Activated CD4-positive, alpha-beta memory T cell treated with anti-CD3 and anti-CD28 coated beads, Interleukin-2, amount 10 ng/mL, durations not matched to agents 7 days and 5 days (primary cell): ENCODE measurements around the gene GRIK3. TPM values are rescaled to one million over a fixed set of nuclear protein-coding genes. Genes with fewer than 3 reads are reported as not detected.

Experiments
- CTCF ChIA-PET: fragments of 350-600 bp; sonication (Branson Sonifier 250); formaldehyde crosslinking; loops from one replicate; lab custom pipeline; 2021; ENCODE audit warnings: antibody characterized with exemption, inconsistent platforms; lab: Charles Lee
- POLR2A ChIA-PET: fragments of 350-600 bp; sonication (Branson Sonifier 250); formaldehyde crosslinking; loops from one replicate; lab custom pipeline; 2021; ENCODE audit warnings: antibody characterized with exemption; lab: Charles Lee
- DNase-seq: peaks from one replicate; pipeline ENCODE4 v3.0.0-alpha.2; 2020
- H3K27ac Mint-ChIP-seq: one replicate; pipeline ENCODE4 v1.8.0; 2021; ENCODE audit warnings: mild to moderate bottlenecking, mixed read lengths
- H3K27me3 Mint-ChIP-seq: one replicate; pipeline ENCODE4 v1.8.0; 2021; ENCODE audit warnings: mixed read lengths
- H3K36me3 Mint-ChIP-seq: one replicate; pipeline ENCODE4 v1.8.0; 2021; ENCODE audit warnings: low read depth, mixed read lengths
- H3K4me1 Mint-ChIP-seq: one replicate; pipeline ENCODE4 v1.8.0; 2021; ENCODE audit warnings: mixed read lengths
- H3K4me3 Mint-ChIP-seq: one replicate; pipeline ENCODE4 v1.8.0; 2021; ENCODE audit warnings: mild to moderate bottlenecking, mixed read lengths
- H3K9me3 Mint-ChIP-seq: one replicate; pipeline ENCODE4 v1.8.0; 2021; ENCODE audit warnings: mixed read lengths
- total RNA-seq, 2 experiments: library from RNA; stranded (reverse); gene quantifications; one replicate each; pipeline ENCODE4 v1.2.3, GENCODE V29; 2021

The GRIK3 gene
- total RNA-seq, 2 experiments from 2014 or later: not detected

- Mint-ChIP-seq H3K4me3 (no peak overlapping the region), H3K4me1 (no peaks in the 10 kb centered on the region), H3K36me3 (no peaks in the 10 kb centered on the region), H3K27ac (no peak overlapping the region), H3K27me3 (no peaks in the 10 kb centered on the region), H3K9me3 (no peaks in the 10 kb centered on the region)
- ChIA-PET CTCF (no interaction called here), POLR2A (interaction anchor here (0.6 kb wide), 1 partner anchor 976 kb away, joined by 3 read pairs; no protein-coding TSS in a partner anchor)
- peak; percentile 28 for DNase-seq
Measured at GRCh38 chr1:37020653-37021277, 13.6 kb downstream of the GRIK3 start.

- Mint-ChIP-seq H3K36me3 (no peaks in the 10 kb centered on the region), H3K9me3 (no peaks in the 10 kb centered on the region), H3K4me3 (no peak overlapping the region), H3K27ac (no peak overlapping the region), H3K27me3 (no peaks in the 10 kb centered on the region), H3K4me1 (no peaks in the 10 kb centered on the region)
- POLR2A ChIA-PET: no interaction called here
- CTCF ChIA-PET: no interaction called here
- no peak for DNase-seq
Measured at GRCh38 chr1:37018510-37018909, 15.8 kb downstream of the GRIK3 start.

GRCh38 chr1:37017720-37018119 lies 16.6 kb downstream of the GRIK3 start:
- DNase-seq: no peak
- no peaks in the 10 kb centered on the region for H3K9me3 Mint-ChIP-seq
- no peaks in the 10 kb centered on the region for H3K4me1 Mint-ChIP-seq
- ChIA-PET CTCF (interaction anchor here (1.2 kb wide), 1 partner anchor 37 kb away, joined by 4 read pairs; no protein-coding TSS in a partner anchor), POLR2A (no interaction called here)
- H3K27me3 Mint-ChIP-seq: no peaks in the 10 kb centered on the region
- H3K36me3 Mint-ChIP-seq: no peaks in the 10 kb centered on the region
- H3K27ac Mint-ChIP-seq: no peak overlapping the region
- H3K4me3 Mint-ChIP-seq: no peak overlapping the region

GRCh38 chr1:37016121-37016520 lies 18.2 kb downstream of the GRIK3 start:
- H3K36me3 Mint-ChIP-seq: no peaks in the 10 kb centered on the region
- H3K4me1 Mint-ChIP-seq: no peaks in the 10 kb centered on the region
- ChIA-PET POLR2A (no interaction called here), CTCF (no interaction called here)
- no peak overlapping the region for H3K27ac Mint-ChIP-seq
- no peak for DNase-seq
- no peak overlapping the region for H3K4me3 Mint-ChIP-seq
- no peaks in the 10 kb centered on the region for H3K9me3 Mint-ChIP-seq
- no peaks in the 10 kb centered on the region for H3K27me3 Mint-ChIP-seq

GRCh38 chr1:37015713-37016112 lies 18.6 kb downstream of the GRIK3 start:
- Mint-ChIP-seq H3K36me3 (no peaks in the 10 kb centered on the region), H3K27me3 (no peaks in the 10 kb centered on the region), H3K4me3 (no peak overlapping the region), H3K4me1 (no peaks in the 10 kb centered on the region), H3K9me3 (no peaks in the 10 kb centered on the region), H3K27ac (no peak overlapping the region)
- DNase-seq: no peak
- POLR2A ChIA-PET: no interaction called here
- CTCF ChIA-PET: no interaction called here

- Mint-ChIP-seq H3K36me3 (no peaks in the 10 kb centered on the region), H3K9me3 (no peaks in the 10 kb centered on the region), H3K4me3 (no peak overlapping the region), H3K4me1 (no peaks in the 10 kb centered on the region), H3K27me3 (no peaks in the 10 kb centered on the region), H3K27ac (no peak overlapping the region)
- ChIA-PET POLR2A (no interaction called here), CTCF (no interaction called here)
- no peak for DNase-seq
Measured at GRCh38 chr1:37012226-37012625, 22.1 kb downstream of the GRIK3 start.

GRCh38 chr1:37010011-37010410 lies 24.3 kb downstream of the GRIK3 start:
- H3K9me3 Mint-ChIP-seq: no peaks in the 10 kb centered on the region
- H3K27me3 Mint-ChIP-seq: no peaks in the 10 kb centered on the region
- DNase-seq: no peak
- no peak overlapping the region for H3K4me3 Mint-ChIP-seq
- ChIA-PET CTCF (no interaction called here), POLR2A (no interaction called here)
- no peak overlapping the region for H3K27ac Mint-ChIP-seq
- no peaks in the 10 kb centered on the region for H3K4me1 Mint-ChIP-seq
- H3K36me3 Mint-ChIP-seq: no peaks in the 10 kb centered on the region

- Mint-ChIP-seq H3K27ac (no peak overlapping the region), H3K4me1 (no peaks in the 10 kb centered on the region), H3K4me3 (no peak overlapping the region), H3K9me3 (no peaks in the 10 kb centered on the region), H3K36me3 (no peaks in the 10 kb centered on the region), H3K27me3 (no peaks in the 10 kb centered on the region)
- ChIA-PET POLR2A (no interaction called here), CTCF (no interaction called here)
- no peak for DNase-seq
Measured at GRCh38 chr1:37009521-37009920, 24.8 kb downstream of the GRIK3 start.

GRCh38 chr1:37006132-37006868 lies 28.0 kb downstream of the GRIK3 start:
- Mint-ChIP-seq H3K27me3 (peaks cover 3% of the 10 kb centered on the region), H3K9me3 (no peaks in the 10 kb centered on the region), H3K36me3 (no peaks in the 10 kb centered on the region), H3K4me1 (no peaks in the 10 kb centered on the region), H3K4me3 (no peak overlapping the region), H3K27ac (no peak overlapping the region)
- POLR2A ChIA-PET: no interaction called here
- CTCF ChIA-PET: no interaction called here
- no peak for DNase-seq

- Mint-ChIP-seq H3K9me3 (no peaks in the 10 kb centered on the region), H3K4me3 (no peak overlapping the region), H3K27ac (no peak overlapping the region), H3K4me1 (no peaks in the 10 kb centered on the region), H3K27me3 (peaks cover 5% of the 10 kb centered on the region), H3K36me3 (no peaks in the 10 kb centered on the region)
- CTCF ChIA-PET: no interaction called here
- POLR2A ChIA-PET: no interaction called here
- no peak for DNase-seq
Measured at GRCh38 chr1:37002898-37003297, 31.4 kb downstream of the GRIK3 start.

- POLR2A ChIA-PET: no interaction called here
- DNase-seq: no peak
- CTCF ChIA-PET: no interaction called here
- no peaks in the 10 kb centered on the region for H3K9me3 Mint-ChIP-seq
- no peak overlapping the region for H3K4me3 Mint-ChIP-seq
- H3K27me3 Mint-ChIP-seq: peaks cover 5% of the 10 kb centered on the region
- no peak overlapping the region for H3K27ac Mint-ChIP-seq
- H3K4me1 Mint-ChIP-seq: no peaks in the 10 kb centered on the region
- H3K36me3 Mint-ChIP-seq: no peaks in the 10 kb centered on the region
Measured at GRCh38 chr1:37001703-37002102, 32.6 kb downstream of the GRIK3 start.

GRCh38 chr1:36996106-36996505 lies 38.2 kb downstream of the GRIK3 start:
- CTCF ChIA-PET: no interaction called here
- peaks cover 2% of the 10 kb centered on the region for H3K27me3 Mint-ChIP-seq
- POLR2A ChIA-PET: no interaction called here
- H3K36me3 Mint-ChIP-seq: no peaks in the 10 kb centered on the region
- H3K4me3 Mint-ChIP-seq: no peak overlapping the region
- no peak for DNase-seq
- H3K4me1 Mint-ChIP-seq: no peaks in the 10 kb centered on the region
- H3K27ac Mint-ChIP-seq: no peak overlapping the region
- no peaks in the 10 kb centered on the region for H3K9me3 Mint-ChIP-seq

- no peaks in the 10 kb centered on the region for H3K4me1 Mint-ChIP-seq
- CTCF ChIA-PET: no interaction called here
- no peak for DNase-seq
- POLR2A ChIA-PET: no interaction called here
- H3K36me3 Mint-ChIP-seq: no peaks in the 10 kb centered on the region
- no peak overlapping the region for H3K4me3 Mint-ChIP-seq
- H3K9me3 Mint-ChIP-seq: no peaks in the 10 kb centered on the region
- H3K27ac Mint-ChIP-seq: no peak overlapping the region
- H3K27me3 Mint-ChIP-seq: no peaks in the 10 kb centered on the region
Measured at GRCh38 chr1:36994868-36995267, 39.4 kb downstream of the GRIK3 start.

- ChIA-PET POLR2A (no interaction called here), CTCF (no interaction called here)
- Mint-ChIP-seq H3K4me1 (no peaks in the 10 kb centered on the region), H3K27me3 (no peaks in the 10 kb centered on the region), H3K36me3 (no peaks in the 10 kb centered on the region), H3K4me3 (no peak overlapping the region), H3K27ac (no peak overlapping the region), H3K9me3 (no peaks in the 10 kb centered on the region)
- DNase-seq: no peak
Measured at GRCh38 chr1:36994294-36994693, 40.0 kb downstream of the GRIK3 start.
